IMR-90 (cell line): ENCODE results near the gene SERINC3. TPM values are rescaled to one million over a fixed set of nuclear protein-coding genes. Genes with fewer than 3 reads are reported as not detected.

Experiments used
- ATAC-seq: fragments of 200-7000 bp; cut with Tn5 transposase; 2 replicates; pipeline ENCODE4 v1.9.1; 2020; ENCODE audit warnings: low read depth, mild to moderate bottlenecking, moderate library complexity
- BruUV-seq: library from RNA; stranded (reverse); fragments of 400-500 nt; replicated peaks from 2 replicates; lab custom pipeline; 2021; lab: Mats Ljungman, UMichigan
- CTCF ChIA-PET: fragments of 300-600 bp; formaldehyde crosslinking; extraction: SDS; loops from one replicate; lab custom pipeline; 2021; ENCODE audit warnings: antibody characterized with exemption; lab: Yijun Ruan, JAX
- POLR2A ChIA-PET: fragments of 300-600 bp; sonication (Branson Sonifier 250); formaldehyde crosslinking; loops from one replicate; lab custom pipeline; 2022; ENCODE audit warnings: antibody characterized with exemption; ENCODE audit not compliant: unreplicated experiment; lab: Charles Lee
- DNase-seq: peaks from one replicate; pipeline ENCODE4 v3.0.0; 2013
- H2AFZ ChIP-seq: replicated peaks from 2 replicates; pipeline ENCODE3; 2013; ENCODE audit warnings: low read length, mild to moderate bottlenecking; ENCODE audit not compliant: poor library complexity
- H2AK5ac ChIP-seq: 2 replicates; pipeline ENCODE4 v1.6.1; 2013; ENCODE audit warnings: low read depth, low read length, inconsistent platforms
- H2AK9ac ChIP-seq: replicated peaks from 2 replicates; pipeline ENCODE3; 2013; ENCODE audit warnings: mild to moderate bottlenecking, low read depth, low read length, moderate library complexity; ENCODE audit not compliant: poor library complexity
- H2BK120ac ChIP-seq: 2 replicates; pipeline ENCODE4 v1.6.1; 2013; ENCODE audit warnings: low read depth, low read length, inconsistent platforms
- H2BK15ac ChIP-seq: 3 replicates; pipeline ENCODE4 v1.6.1; 2013; ENCODE audit warnings: low read depth, low read length, inconsistent platforms
- H2BK20ac ChIP-seq: 2 replicates; pipeline ENCODE4 v1.6.1; 2013; ENCODE audit warnings: low read depth, mild to moderate bottlenecking, inconsistent platforms, low read length, moderate library complexity
- H2BK5ac ChIP-seq: 2 replicates; pipeline ENCODE4 v1.6.1; 2013; ENCODE audit warnings: mild to moderate bottlenecking, low read depth, low read length, inconsistent platforms; ENCODE audit not compliant: poor library complexity, severe bottlenecking
- H3K14ac ChIP-seq: replicated peaks from 2 replicates; pipeline ENCODE4 v1.6.1; 2013; ENCODE audit warnings: low read depth, low read length, inconsistent platforms
- H3K18ac ChIP-seq: 2 replicates; pipeline ENCODE4 v1.6.1; 2013; ENCODE audit warnings: low read depth, low read length, control low read depth
- H3K23ac ChIP-seq: 2 replicates; pipeline ENCODE4 v1.6.1; 2013; ENCODE audit warnings: low read depth, low read length, inconsistent platforms
- H3K27ac ChIP-seq: 2 replicates; pipeline ENCODE4 v1.5.1; 2013; ENCODE audit warnings: mild to moderate bottlenecking, control low read depth, low read length; ENCODE audit not compliant: insufficient read depth
- H3K27me3 ChIP-seq: 2 replicates; pipeline ENCODE4 v1.6.1; 2013; ENCODE audit warnings: low read length; ENCODE audit not compliant: control insufficient read depth, insufficient read depth
- H3K36me3 ChIP-seq: 2 replicates; pipeline ENCODE4 v1.6.1; 2013; ENCODE audit warnings: low read length, mixed read lengths; ENCODE audit not compliant: control insufficient read depth, insufficient read depth
- H3K4ac ChIP-seq: 2 replicates; pipeline ENCODE4 v1.6.1; 2013; ENCODE audit warnings: low read depth, low read length, inconsistent platforms
- H3K4me1 ChIP-seq: 2 replicates; pipeline ENCODE4 v1.6.1; 2013; ENCODE audit warnings: low read length, mixed read lengths; ENCODE audit not compliant: control insufficient read depth, insufficient read depth
- H3K4me2 ChIP-seq: 2 replicates; pipeline ENCODE4 v1.6.1; 2013; ENCODE audit warnings: low read depth, mild to moderate bottlenecking, control low read depth, low read length, moderate library complexity
- H3K4me3 ChIP-seq: 2 replicates; pipeline ENCODE4 v1.5.1; 2013; ENCODE audit warnings: low read depth, mild to moderate bottlenecking, control low read depth, low read length, moderate library complexity; ENCODE audit not compliant: insufficient read depth
- H3K56ac ChIP-seq: 2 replicates; pipeline ENCODE4 v1.6.1; 2013; ENCODE audit warnings: low read length, inconsistent platforms; ENCODE audit not compliant: insufficient read depth; ENCODE audit errors: extremely low read depth
- H3K79me1 ChIP-seq, 2 experiments: 2 replicates each; pipeline ENCODE4 v1.6.1; 2013; ENCODE audit warnings: low read length in 2 of 2, inconsistent platforms in 1 of 2, low read depth in 1 of 2
- H3K9ac ChIP-seq: 2 replicates; pipeline ENCODE4 v1.6.1; 2013; ENCODE audit warnings: low read depth, low read length, control low read depth
- H3K9me1 ChIP-seq: 2 replicates; pipeline ENCODE4 v1.6.1; 2013; ENCODE audit warnings: low read length, inconsistent platforms; ENCODE audit not compliant: insufficient read depth
- H3K9me3 ChIP-seq: 2 replicates; pipeline ENCODE4 v1.6.1; 2013; ENCODE audit warnings: low read length; ENCODE audit not compliant: control insufficient read depth, insufficient read depth
- H4K20me1 ChIP-seq: 2 replicates; pipeline ENCODE4 v1.6.1; 2013; ENCODE audit warnings: low read length, inconsistent platforms; ENCODE audit not compliant: insufficient read depth
- H4K5ac ChIP-seq: 2 replicates; pipeline ENCODE4 v1.6.1; 2013; ENCODE audit warnings: mild to moderate bottlenecking, low read depth, low read length, control low read depth
- H4K8ac ChIP-seq, 2 experiments: 2 replicates each; pipeline ENCODE4 v1.6.1; 2013; ENCODE audit warnings: low read depth in 2 of 2, low read length in 2 of 2, control low read depth in 1 of 2, inconsistent platforms in 1 of 2
- H4K91ac ChIP-seq: 2 replicates; pipeline ENCODE4 v1.6.1; 2013; ENCODE audit warnings: low read depth, low read length, inconsistent platforms; ENCODE audit not compliant: insufficient read depth
- BHLHE40 ChIP-seq: fragments of 150-350 bp; IDR thresholded peaks from 2 replicates; pipeline ENCODE4 v1.6.1; 2016; ENCODE audit warnings: mild to moderate bottlenecking, low read depth, low read length
- CEBPB ChIP-seq: IDR thresholded peaks from 2 replicates; pipeline ENCODE4 v1.6.1; 2012; ENCODE audit warnings: low read depth, low read length, improper control_type of control experiment
- CHD1 ChIP-seq: IDR thresholded peaks from 2 replicates; pipeline ENCODE4 v1.6.1; 2012; ENCODE audit warnings: low read depth, low read length, improper control_type of control experiment
- CTCF ChIP-seq: conservative IDR thresholded peaks from 2 replicates; pipeline ENCODE4 v1.5.1; 2012; ENCODE audit warnings: mild to moderate bottlenecking, low read depth, low read length, improper control_type of control experiment
- FOS ChIP-seq: fragments of 150-350 bp; IDR thresholded peaks from 2 replicates; pipeline ENCODE4 v1.6.1; 2016; ENCODE audit warnings: low read depth, low read length
- MAFK ChIP-seq: IDR thresholded peaks from 2 replicates; pipeline ENCODE4 v1.6.1; 2012; ENCODE audit warnings: low read depth, low read length, improper control_type of control experiment
- MAZ ChIP-seq: IDR thresholded peaks from 2 replicates; pipeline ENCODE4 v1.6.1; 2012; ENCODE audit warnings: low read depth, mild to moderate bottlenecking, low read length, improper control_type of control experiment, moderate library complexity, borderline replicate concordance
- MXI1 ChIP-seq: IDR thresholded peaks from 2 replicates; pipeline ENCODE4 v1.6.1; 2012; ENCODE audit warnings: low read depth, mild to moderate bottlenecking, low read length, moderate library complexity, borderline replicate concordance
- NFE2L2 ChIP-seq: fragments of 150-350 bp; IDR thresholded peaks from 2 replicates; pipeline ENCODE4 v1.6.1; 2016; ENCODE audit warnings: low read depth, mild to moderate bottlenecking, low read length
- POLR2A ChIP-seq: IDR thresholded peaks from 2 replicates; pipeline ENCODE4 v1.6.1; 2012; ENCODE audit warnings: mild to moderate bottlenecking, low read depth, low read length
- RAD21 ChIP-seq: IDR thresholded peaks from 2 replicates; pipeline ENCODE4 v1.6.1; 2012; ENCODE audit warnings: low read length, improper control_type of control experiment
- RCOR1 ChIP-seq: IDR thresholded peaks from 2 replicates; pipeline ENCODE4 v1.6.1; 2012; ENCODE audit warnings: mild to moderate bottlenecking, low read length, improper control_type of control experiment; ENCODE audit not compliant: insufficient replicate concordance
- RFX5 ChIP-seq: IDR thresholded peaks from 2 replicates; pipeline ENCODE4 v1.8.0; 2012; ENCODE audit warnings: low read depth, mild to moderate bottlenecking, low read length, moderate library complexity
- SMC3 ChIP-seq: fragments of 150-350 bp; IDR thresholded peaks from 2 replicates; pipeline ENCODE4 v1.6.1; 2016; ENCODE audit warnings: low read depth, mild to moderate bottlenecking, antibody characterized with exemption, low read length, moderate library complexity
- WGBS, 2 experiments: methylation state at CpG; one replicate each; pipeline versions ENCODE4 v1.1.5 to v1.1.7; 2013; ENCODE audit warnings: missing lambda C conversion rate in 2 of 2; ENCODE audit not compliant: insufficient read length in 1 of 2; ENCODE audit errors: extremely low coverage in 2 of 2; 5-methylcytosine and 5-hydroxymethylcytosine counted together
- dilution Hi-C: fragments of 300-500 bp; cut with HindIII; formaldehyde crosslinking; loops from one replicate; pipeline ENCODE4 v1.14.3; 2018; ENCODE audit warnings: low sequenced_read_pairs; ENCODE audit not compliant: unreplicated experiment
- in situ Hi-C: fragments of 300-500 bp; cut with MboI; formaldehyde crosslinking; loops from 3 replicates; pipeline ENCODE4 v1.14.3; 2019; ENCODE audit warnings: low sequenced_read_pairs, inconsistent platforms, mixed read lengths
- intact Hi-C: fragments of 100-400 bp; cut with micrococcal nuclease; formaldehyde crosslinking; loops from 2 replicates; pipeline ENCODE4 v1.10.0; 2022
- polyA plus RNA-seq, 3 experiments: library from polyadenylated mRNA; depleted of rRNA; stranded (reverse); fragments of >200 nt; gene quantifications; 2 replicates each; pipeline ENCODE4 v1.2.3, GENCODE V29; 2012; ENCODE audit warnings: low replicate concordance in 1 of 3
- total RNA-seq: library from RNA; depleted of rRNA; stranded (reverse); fragments of >200 nt; gene quantifications from 2 replicates; pipeline ENCODE4 v1.2.3, GENCODE V29; 2012
- TF ChIP-seq, protein P1 (sequence below): fragments of 150-350 bp; IDR thresholded peaks from 2 replicates; pipeline ENCODE4 v1.6.1; 2016; ENCODE audit warnings: low read depth, mild to moderate bottlenecking, low read length, moderate library complexity, borderline replicate concordance
- TF ChIP-seq, protein P2 (sequence below): fragments of 150-350 bp; IDR thresholded peaks from 2 replicates; pipeline ENCODE4 v1.6.1; 2017; ENCODE audit warnings: mild to moderate bottlenecking, antibody characterized with exemption, low read length, low read depth

The SERINC3 gene
- total and polyA plus RNA-seq, 2 of the 4 experiments (the other 2 are of a cell fraction): 101 to 132 TPM

GRCh38 chr20:44455126-44455525 is 66.7 kb downstream of the SERINC3 start:
- dilution Hi-C loops: no loop called here
- intact Hi-C loops: loop anchor here (10.0 kb wide), 1 partner anchor 140 kb away; the partner anchor contains the start of gene FITM2
- in situ Hi-C loops: no loop called here

More at GRCh38 chr20:44455126-44455525, 66.7 kb downstream of the SERINC3 start:
- Histone ChIP-seq H2BK20ac (no peak overlapping the region), H3K9ac (no peak overlapping the region), H3K27ac (no peak overlapping the region), H3K23ac (no peak overlapping the region), H3K79me1 (no peaks in the 10 kb centered on the region), H3K18ac (no peak overlapping the region), H4K91ac (no peak overlapping the region), H3K14ac (no peak overlapping the region), H2AFZ (no peak overlapping the region), H2BK120ac (no peak overlapping the region), H2AK5ac (no peak overlapping the region), H3K4me1 (peaks cover 2% of the 10 kb centered on the region; the same call in 1 of the 2 replicates), H2BK15ac (no peak overlapping the region), H3K9me1 (no peaks in the 10 kb centered on the region), H3K36me3 (no peaks in the 10 kb centered on the region), H3K56ac (no peak overlapping the region), H3K4me3 (no peak overlapping the region), H3K9me3 (no peaks in the 10 kb centered on the region), H4K20me1 (no peaks in the 10 kb centered on the region), H4K8ac (no peak overlapping the region), H2AK9ac (no peak overlapping the region), H2BK5ac (no peak overlapping the region), H3K4me2 (no peak overlapping the region), H4K5ac (no peak overlapping the region), H3K27me3 (peaks cover 16% of the 10 kb centered on the region), H3K4ac (no peak overlapping the region)
- WGBS, 2 experiments: 17% methylated on average over 1 of the region's 3 CpGs; no CpG with 5 or more reads in 1 of the 2 experiments
- no peak for ATAC-seq
- no TSS peak for BruUV-seq
- DNase-seq: no peak
- CTCF ChIA-PET: no interaction called here
- no peak for TF ChIP-seq RAD21
- no peak for TF ChIP-seq CEBPB
- TF ChIP-seq MAFK: no peak
- no peak for TF ChIP-seq POLR2A
- TF ChIP-seq BHLHE40: no peak
- no peak for TF ChIP-seq CTCF
- no peak for TF ChIP-seq SMC3
- no peak for TF ChIP-seq FOS
- TF ChIP-seq RCOR1: no peak
- no peak for TF ChIP-seq NFE2L2
- TF ChIP-seq, protein P1, sequence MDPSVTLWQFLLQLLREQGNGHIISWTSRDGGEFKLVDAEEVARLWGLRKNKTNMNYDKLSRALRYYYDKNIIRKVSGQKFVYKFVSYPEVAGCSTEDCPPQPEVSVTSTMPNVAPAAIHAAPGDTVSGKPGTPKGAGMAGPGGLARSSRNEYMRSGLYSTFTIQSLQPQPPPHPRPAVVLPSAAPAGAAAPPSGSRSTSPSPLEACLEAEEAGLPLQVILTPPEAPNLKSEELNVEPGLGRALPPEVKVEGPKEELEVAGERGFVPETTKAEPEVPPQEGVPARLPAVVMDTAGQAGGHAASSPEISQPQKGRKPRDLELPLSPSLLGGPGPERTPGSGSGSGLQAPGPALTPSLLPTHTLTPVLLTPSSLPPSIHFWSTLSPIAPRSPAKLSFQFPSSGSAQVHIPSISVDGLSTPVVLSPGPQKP: no peak
- no peak for TF ChIP-seq MAZ
- TF ChIP-seq, protein P2, sequence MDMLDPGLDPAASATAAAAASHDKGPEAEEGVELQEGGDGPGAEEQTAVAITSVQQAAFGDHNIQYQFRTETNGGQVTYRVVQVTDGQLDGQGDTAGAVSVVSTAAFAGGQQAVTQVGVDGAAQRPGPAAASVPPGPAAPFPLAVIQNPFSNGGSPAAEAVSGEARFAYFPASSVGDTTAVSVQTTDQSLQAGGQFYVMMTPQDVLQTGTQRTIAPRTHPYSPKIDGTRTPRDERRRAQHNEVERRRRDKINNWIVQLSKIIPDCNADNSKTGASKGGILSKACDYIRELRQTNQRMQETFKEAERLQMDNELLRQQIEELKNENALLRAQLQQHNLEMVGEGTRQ: no peak
- no peak for TF ChIP-seq MXI1
- TF ChIP-seq CHD1: no peak
- no peak for TF ChIP-seq RFX5
- POLR2A ChIA-PET: no interaction called here
